Measurements from ENCODE around the gene ITGAL.

ITGAL gene

GRCh38 chr16:30571445-30572322, 99.1 kb downstream of the ITGAL start, which contains the start of gene ZNF688:
Gene ZNF688, minus strand, starts transcription at chr16:30571714. Its CDS starts 85 bp downstream, at chr16:30571629.
- peak within 1 kb of the TSS; percentile 58 for H3K4me3 ChIP-seq (ENCODE audit: low read depth, low read length)

More at GRCh38 chr16:30571445-30572322, 99.1 kb downstream of the ITGAL start, which contains the start of gene ZNF688:
- TF ChIP-seq CTCF (IDR thresholded peaks at IDR 0.05; ENCODE audit: low read depth, low read length, missing control alignments) = no peak
- DNase-seq (ENCODE audit: low read depth) = peak; percentile 95
